Right renal pelvis (tissue), 4 donors: Measurements from ENCODE around the gene ATG3. TPM values are rescaled to one million over a fixed set of nuclear protein-coding genes. Genes with fewer than 3 reads are reported as not detected.
"Not testable (repeated sequence)": the region's sequence is repeated elsewhere in the genome, so short reads cannot be mapped to it uniquely, and the experiment has no call there.

Experiments
- DNase-seq, 4 donors: peaks; one replicate each; pipeline ENCODE4 v3.0.0-alpha.2; 2013; ENCODE audit warnings: low read depth in 4 of 4, low spot score in 3 of 4, missing footprints in 1 of 4
- polyA plus RNA-seq, 4 donors: library from polyadenylated mRNA; unstranded; fragments of 120-200 nt; gene quantifications; one replicate each; pipeline ENCODE4 v1.2.1, GENCODE V29; 2013; ENCODE audit not compliant: insufficient read length in 4 of 4

Gene ATG3
- polyA plus RNA-seq, 4 donors, result 44.2 to 54.2 (median 50.1) TPM

- not testable (repeated sequence) for DNase-seq
Measured at GRCh38 chr3:112564247-112564939, 2.6 kb upstream of the ATG3 start.

- peak in 1 of 4 donors; percentile 42 for DNase-seq
Measured at GRCh38 chr3:112561484-112561733, 353 bp downstream of the ATG3 start.

- peak; percentile 73 to 80 (median 74) for DNase-seq
Measured at GRCh38 chr3:112560721-112561483, 860 bp downstream of the ATG3 start.

- DNase-seq, result no peak
Measured at GRCh38 chr3:112560307-112560706, 1.5 kb downstream of the ATG3 start.

- DNase-seq, result no peak
Measured at GRCh38 chr3:112557976-112558375, 3.8 kb downstream of the ATG3 start.

GRCh38 chr3:112555535-112556170, 6.1 kb downstream of the ATG3 start:
- no peak for DNase-seq

- no peak for DNase-seq
Measured at GRCh38 chr3:112550859-112551258, 10.9 kb downstream of the ATG3 start.

GRCh38 chr3:112546216-112546759, 15.5 kb downstream of the ATG3 start:
- no peak for DNase-seq

- DNase-seq, result no peak
Measured at GRCh38 chr3:112539825-112540650, 21.7 kb downstream of the ATG3 start.

GRCh38 chr3:112531358-112531781, 30.4 kb downstream of the ATG3 start:
- no peak for DNase-seq

GRCh38 chr3:112530573-112530972, 31.2 kb downstream of the ATG3 start:
- no peak for DNase-seq

GRCh38 chr3:112524127-112524526, 37.6 kb downstream of the ATG3 start:
- DNase-seq, result not testable (repeated sequence)

GRCh38 chr3:112519424-112520001, 42.2 kb downstream of the ATG3 start:
- peak; percentile 15 to 45 (median 36) for DNase-seq

- not testable (repeated sequence) for DNase-seq
Measured at GRCh38 chr3:112518970-112519369, 42.8 kb downstream of the ATG3 start.

- no peak for DNase-seq
Measured at GRCh38 chr3:112514527-112515128, 47.1 kb downstream of the ATG3 start.

- no peak for DNase-seq
Measured at GRCh38 chr3:112512320-112512719, 49.4 kb downstream of the ATG3 start.

GRCh38 chr3:112508860-112509259, 52.9 kb downstream of the ATG3 start:
- DNase-seq, result no peak

- DNase-seq, result no peak
Measured at GRCh38 chr3:112508261-112508660, 53.5 kb downstream of the ATG3 start.

- no peak for DNase-seq
Measured at GRCh38 chr3:112505907-112506306, 55.9 kb downstream of the ATG3 start.

GRCh38 chr3:112504123-112504522, 57.6 kb downstream of the ATG3 start:
- no peak for DNase-seq
